Right renal pelvis (tissue), 4 donors: ENCODE measurements around the gene AAR2. TPM values are rescaled to one million over a fixed set of nuclear protein-coding genes. Genes with fewer than 3 reads are reported as not detected.

Experiments
- polyA plus RNA-seq, 4 donors: library from polyadenylated mRNA; unstranded; fragments of 120-200 nt; gene quantifications; one replicate each; pipeline ENCODE4 v1.2.1, GENCODE V29; 2013; ENCODE audit not compliant: insufficient read length in 4 of 4

Gene AAR2
- polyA plus RNA-seq, 4 donors: 42.7 to 48.8 (median 47.2) TPM

Other genes with a start within 250 kb of the AAR2 start
- 10 to 100 TPM; 69.3 to 82.8 (median 71.8) TPM for gene EPB41L1, start 81.7 kb upstream of the AAR2 start, polyA plus RNA-seq
- 10 to 100 TPM; 57.6 to 71.2 (median 62.1) TPM for gene DLGAP4, start 69.9 kb downstream of the AAR2 start, polyA plus RNA-seq